GM23248 (cell line): ENCODE results near the gene PTPRE. TPM values are rescaled to one million over a fixed set of nuclear protein-coding genes. Genes with fewer than 3 reads are reported as not detected.
A peak's percentile ranks its signal among the peaks of the same experiment; 100 is the strongest.

Experiments used
- DNase-seq: peaks from one replicate; pipeline ENCODE4 v3.0.0-alpha.2; 2015
- H2AFZ ChIP-seq: fragments of 200-600 bp; sonication (generic); 2 replicates; pipeline ENCODE4 v1.6.1; 2016; ENCODE audit warnings: antibody characterized with exemption
- H3F3A ChIP-seq: fragments of 200-600 bp; sonication (generic); 2 replicates; pipeline ENCODE4 v1.6.1; 2016; ENCODE audit warnings: mild to moderate bottlenecking, antibody characterized with exemption, mixed run types; ENCODE audit not compliant: insufficient read depth
- H3K27ac ChIP-seq: fragments of 200-600 bp; sonication (generic); 2 replicates; pipeline ENCODE4 v1.5.1; 2016; ENCODE audit warnings: mild to moderate bottlenecking
- H3K27me3 ChIP-seq: fragments of 200-600 bp; sonication (generic); replicated peaks from 2 replicates; pipeline ENCODE4 v1.6.1; 2016; ENCODE audit warnings: mild to moderate bottlenecking; ENCODE audit not compliant: insufficient read depth
- H3K36me3 ChIP-seq: fragments of 200-600 bp; sonication (generic); 2 replicates; pipeline ENCODE4 v1.6.1; 2016; ENCODE audit warnings: low read depth, mild to moderate bottlenecking
- H3K4me1 ChIP-seq: fragments of 200-600 bp; sonication (generic); 2 replicates; pipeline ENCODE4 v1.6.1; 2016; ENCODE audit warnings: mild to moderate bottlenecking; ENCODE audit not compliant: insufficient read depth
- H3K4me2 ChIP-seq: fragments of 200-600 bp; sonication (generic); one replicate; pipeline ENCODE4 v1.6.1; 2016; ENCODE audit warnings: mild to moderate bottlenecking; ENCODE audit not compliant: unreplicated experiment
- H3K4me3 ChIP-seq: fragments of 200-600 bp; sonication (generic); 2 replicates; pipeline ENCODE4 v1.5.1; 2016; ENCODE audit warnings: mild to moderate bottlenecking
- H3K79me2 ChIP-seq: fragments of 200-600 bp; sonication (generic); 2 replicates; pipeline ENCODE4 v1.6.1; 2016; ENCODE audit warnings: mild to moderate bottlenecking; ENCODE audit not compliant: insufficient read depth
- H3K9ac ChIP-seq: fragments of 200-600 bp; sonication (generic); 2 replicates; pipeline ENCODE4 v1.6.1; 2016; ENCODE audit warnings: mild to moderate bottlenecking
- H3K9me2 ChIP-seq: fragments of 200-600 bp; sonication (generic); 2 replicates; pipeline ENCODE4 v1.6.1; 2016; ENCODE audit warnings: mixed run types, mild to moderate bottlenecking, moderate library complexity; ENCODE audit not compliant: insufficient read depth
- H3K9me3 ChIP-seq: fragments of 200-600 bp; sonication (generic); one replicate; pipeline ENCODE4 v1.6.1; 2017; ENCODE audit warnings: low read depth
- H4K20me1 ChIP-seq: fragments of 200-600 bp; sonication (generic); 2 replicates; pipeline ENCODE4 v1.6.0; 2016; ENCODE audit not compliant: insufficient read depth
- EZH2 ChIP-seq: fragments of 200-600 bp; sonication (generic); IDR thresholded peaks from 2 replicates; pipeline ENCODE4 v1.6.1; 2018; ENCODE audit warnings: antibody characterized with exemption, mild to moderate bottlenecking; ENCODE audit not compliant: insufficient read depth, poor library complexity, severe bottlenecking
- EZH2phosphoT487 ChIP-seq: fragments of 200-600 bp; sonication (generic); IDR thresholded peaks from 2 replicates; pipeline ENCODE4 v1.6.1; 2018; ENCODE audit warnings: antibody characterized with exemption, moderate library complexity, mild to moderate bottlenecking, low read depth; ENCODE audit not compliant: insufficient read depth
- WGBS, 2 experiments: methylation state at CpG; one replicate each; pipeline ENCODE4 v1.1.6; 2015 to 2017; ENCODE audit warnings: low lambda C conversion rate in 2 of 2, low coverage in 1 of 2; ENCODE audit errors: missing lambda C conversion rate in 2 of 2; 5-methylcytosine and 5-hydroxymethylcytosine counted together
- in situ Hi-C: fragments of 300-500 bp; cut with MboI; formaldehyde crosslinking; loops from 2 replicates; pipeline ENCODE4 v1.15.0; 2020
- polyA plus RNA-seq: library from polyadenylated mRNA; unstranded; fragments of >200 nt; fragmentation: Nextera tagmentation; extraction: Ambion mirVana; gene quantifications from 2 replicates; pipeline ENCODE4 v1.2.1, GENCODE V29; 2016
- total RNA-seq: library from RNA; depleted of rRNA; stranded (reverse); fragments of >200 nt; shearing (Covaris generic); gene quantifications from 2 replicates; pipeline ENCODE4 v1.2.3, GENCODE V29; 2014; rRNA removed

The PTPRE gene, protein sequence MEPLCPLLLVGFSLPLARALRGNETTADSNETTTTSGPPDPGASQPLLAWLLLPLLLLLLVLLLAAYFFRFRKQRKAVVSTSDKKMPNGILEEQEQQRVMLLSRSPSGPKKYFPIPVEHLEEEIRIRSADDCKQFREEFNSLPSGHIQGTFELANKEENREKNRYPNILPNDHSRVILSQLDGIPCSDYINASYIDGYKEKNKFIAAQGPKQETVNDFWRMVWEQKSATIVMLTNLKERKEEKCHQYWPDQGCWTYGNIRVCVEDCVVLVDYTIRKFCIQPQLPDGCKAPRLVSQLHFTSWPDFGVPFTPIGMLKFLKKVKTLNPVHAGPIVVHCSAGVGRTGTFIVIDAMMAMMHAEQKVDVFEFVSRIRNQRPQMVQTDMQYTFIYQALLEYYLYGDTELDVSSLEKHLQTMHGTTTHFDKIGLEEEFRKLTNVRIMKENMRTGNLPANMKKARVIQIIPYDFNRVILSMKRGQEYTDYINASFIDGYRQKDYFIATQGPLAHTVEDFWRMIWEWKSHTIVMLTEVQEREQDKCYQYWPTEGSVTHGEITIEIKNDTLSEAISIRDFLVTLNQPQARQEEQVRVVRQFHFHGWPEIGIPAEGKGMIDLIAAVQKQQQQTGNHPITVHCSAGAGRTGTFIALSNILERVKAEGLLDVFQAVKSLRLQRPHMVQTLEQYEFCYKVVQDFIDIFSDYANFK
- total RNA-seq (2.7 and 3.0 TPM in 2 replicates), polyA plus RNA-seq (4.0 and 4.7 TPM in 2 replicates)

DNA sequence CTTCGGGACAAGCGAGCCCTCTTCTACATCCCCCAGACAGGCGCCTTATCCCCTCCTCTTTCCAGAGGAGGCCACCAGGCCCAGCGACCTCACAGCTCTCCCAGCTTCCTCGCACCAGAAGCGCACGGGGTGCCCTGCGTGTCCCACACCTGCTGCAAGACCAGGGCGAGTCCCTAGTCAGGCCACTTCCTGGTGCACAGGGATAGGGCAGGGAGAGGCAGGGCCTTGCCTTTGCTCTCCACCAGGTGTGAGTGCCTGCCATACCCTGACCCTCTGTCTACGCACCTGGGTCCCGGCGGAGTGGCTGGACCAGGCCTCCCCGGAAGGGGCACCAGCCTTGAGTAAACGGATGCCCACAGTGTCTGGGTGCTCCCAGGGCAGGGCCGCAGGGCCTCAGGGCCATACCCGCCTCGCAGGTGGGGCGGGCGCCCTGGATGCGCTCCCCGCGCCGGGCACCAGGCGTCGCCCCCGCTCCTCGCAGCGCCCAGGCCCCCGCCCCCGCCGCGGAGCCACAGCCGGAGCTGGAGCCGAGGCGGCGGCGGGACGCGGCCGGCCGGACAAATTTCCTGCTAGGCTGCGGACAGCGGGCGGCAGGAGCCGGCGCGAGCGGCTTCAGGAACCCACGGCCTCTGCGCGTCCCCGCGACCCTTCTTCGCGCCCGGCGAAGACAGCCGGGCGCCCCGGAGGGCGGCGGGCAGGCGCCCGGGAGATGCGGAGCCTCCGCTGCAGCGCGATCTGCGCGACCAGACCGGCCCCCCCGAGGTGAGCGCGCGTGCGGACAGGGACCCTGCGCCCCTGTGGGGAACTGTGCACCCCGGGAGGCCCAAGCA, at the start of gene PTPRE:
Gene PTPRE, plus strand, starts transcription at position 556 of the 830 bp plus-strand sequence. CDS start 133,779 bp downstream, outside the sequence.
- Histone ChIP-seq H3K27me3 (no peaks in the 10 kb centered on the region), H3K9ac (peak within 1 kb of the TSS; percentile 83), H2AFZ (peak within 1 kb of the TSS; percentile 81), H3K27ac (peak within 1 kb of the TSS; percentile 48), H3K4me3 (peak within 1 kb of the TSS; percentile 83), H3K36me3 (no peaks in the 10 kb centered on the region), H3K4me2 (peak within 1 kb of the TSS; percentile 76), H3K9me3 (no peaks in the 10 kb centered on the region), H3F3A (no peaks in the 10 kb centered on the region), H3K4me1 (peaks cover 21% of the 10 kb centered on the region), H3K79me2 (no peaks in the 10 kb centered on the region), H4K20me1 (no peaks in the 10 kb centered on the region), H3K9me2 (no peaks in the 10 kb centered on the region)
- DNase-seq: peak; percentile 92
- no peak for TF ChIP-seq EZH2
- TF ChIP-seq EZH2phosphoT487: no peak
- 7 to 11% methylated on average over 46 to 54 of the region's 78 CpGs for WGBS, 2 experiments
- in situ Hi-C loops: no loop called here

DNA sequence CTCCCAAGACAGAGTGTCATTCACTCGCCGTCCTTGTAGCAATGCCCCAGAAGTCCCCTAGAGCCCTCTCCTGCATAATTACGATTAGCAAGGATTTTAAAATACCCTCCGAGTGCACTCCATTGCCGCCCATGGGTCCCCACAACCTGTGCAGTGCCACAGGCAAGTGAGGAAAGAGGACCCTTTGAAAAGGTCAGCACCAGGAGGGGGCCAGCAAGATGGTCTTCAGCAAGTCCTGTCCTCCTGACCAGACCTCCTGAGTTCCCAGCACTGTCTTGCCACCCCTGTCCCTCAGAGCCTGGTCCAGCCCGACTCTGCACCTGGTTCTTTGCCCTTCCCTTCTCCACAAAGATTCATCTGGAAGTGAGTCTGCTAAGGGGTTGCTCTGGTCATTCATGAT, 46.3 kb upstream of the PTPRE start:
- H4K20me1 ChIP-seq: no peaks in the 10 kb centered on the region
- H3K4me1 ChIP-seq: no peaks in the 10 kb centered on the region
- no peak overlapping the region for H3K4me2 ChIP-seq
- no peak overlapping the region for H2AFZ ChIP-seq
- no peaks in the 10 kb centered on the region for H3K9me2 ChIP-seq
- no peak for DNase-seq
- TF ChIP-seq EZH2: no peak
- TF ChIP-seq EZH2phosphoT487: no peak
- H3K36me3 ChIP-seq: no peaks in the 10 kb centered on the region
- H3K9ac ChIP-seq: no peak overlapping the region
- in situ Hi-C loops: no loop called here
- no peak overlapping the region for H3K4me3 ChIP-seq
- H3F3A ChIP-seq: no peaks in the 10 kb centered on the region
- no peaks in the 10 kb centered on the region; the same call in 1 of the 2 replicates for H3K27me3 ChIP-seq
- WGBS, 2 experiments: 48 to 59% methylated on average over 6 of the region's 6 CpGs
- no peaks in the 10 kb centered on the region for H3K9me3 ChIP-seq
- no peaks in the 10 kb centered on the region for H3K79me2 ChIP-seq
- H3K27ac ChIP-seq: no peak overlapping the region

DNA sequence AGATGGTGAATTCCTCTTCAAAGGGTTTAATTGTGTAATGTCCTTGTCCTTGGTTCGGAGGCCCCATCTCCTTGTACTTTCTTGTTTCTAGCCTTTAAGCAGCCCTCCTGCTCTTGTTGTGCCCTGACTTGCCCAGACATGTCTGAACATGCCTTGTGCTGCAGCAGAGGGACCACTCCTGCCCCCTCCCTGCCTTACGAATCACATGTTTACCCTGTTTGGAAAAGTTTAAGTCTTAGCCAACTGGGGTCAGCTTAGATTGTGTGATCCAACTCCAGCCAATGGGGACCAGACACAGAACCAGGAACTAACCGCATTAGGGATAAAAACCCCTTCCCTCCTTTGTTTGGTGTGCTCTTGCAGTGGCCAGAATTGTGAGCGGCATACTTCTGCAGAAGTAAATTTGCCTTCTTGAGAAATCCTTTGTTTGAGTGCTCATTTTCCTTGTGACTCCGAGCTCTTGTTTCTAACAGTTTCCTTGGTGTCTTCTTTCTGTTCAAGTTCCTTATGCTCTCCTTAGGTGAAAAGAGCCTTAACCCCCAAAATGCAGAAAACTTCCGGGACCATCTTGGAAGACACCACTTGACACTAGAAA, 43.6 kb upstream of the PTPRE start:
- in situ Hi-C loops: no loop called here
- Histone ChIP-seq H3K9me3 (no peaks in the 10 kb centered on the region), H3F3A (no peaks in the 10 kb centered on the region), H3K36me3 (no peaks in the 10 kb centered on the region), H3K9ac (no peak overlapping the region), H3K79me2 (no peaks in the 10 kb centered on the region), H4K20me1 (no peaks in the 10 kb centered on the region), H3K4me1 (no peaks in the 10 kb centered on the region), H3K27ac (no peak overlapping the region), H3K27me3 (peaks cover 4% of the 10 kb centered on the region), H2AFZ (no peak overlapping the region), H3K4me2 (no peak overlapping the region), H3K9me2 (no peaks in the 10 kb centered on the region), H3K4me3 (no peak overlapping the region)
- WGBS, 2 experiments: 59 to 63% methylated on average over 6 of the region's 6 CpGs
- no peak for DNase-seq
- no peak for TF ChIP-seq EZH2
- TF ChIP-seq EZH2phosphoT487: no peak
